Ureter (tissue), 1 donor: ENCODE data around the gene TCEANC2. TPM values are rescaled to one million over a fixed set of nuclear protein-coding genes. Genes with fewer than 3 reads are reported as not detected.

Source experiments
- DNase-seq: peaks from one replicate; pipeline ENCODE4 v3.0.0-alpha.2; 2020; ENCODE audit warnings: low spot score
- total RNA-seq: library from RNA; stranded (reverse); gene quantifications from one replicate; pipeline ENCODE4 v1.2.4, GENCODE V29; 2023
- donor health status: DM: yes; HTN: yes; CAD: no.

The TCEANC2 gene
- total RNA-seq, 1 donor from 2014 or later = 6.7 TPM

GRCh38 chr1:54114001-54114400 lies 60.6 kb downstream of the TCEANC2 start:
- no peak for DNase-seq

GRCh38 chr1:54114955-54115354 lies 61.5 kb downstream of the TCEANC2 start:
- no peak for DNase-seq

- DNase-seq = no peak
Observed at GRCh38 chr1:54115520-54115919, 62.1 kb downstream of the TCEANC2 start.

DNA sequence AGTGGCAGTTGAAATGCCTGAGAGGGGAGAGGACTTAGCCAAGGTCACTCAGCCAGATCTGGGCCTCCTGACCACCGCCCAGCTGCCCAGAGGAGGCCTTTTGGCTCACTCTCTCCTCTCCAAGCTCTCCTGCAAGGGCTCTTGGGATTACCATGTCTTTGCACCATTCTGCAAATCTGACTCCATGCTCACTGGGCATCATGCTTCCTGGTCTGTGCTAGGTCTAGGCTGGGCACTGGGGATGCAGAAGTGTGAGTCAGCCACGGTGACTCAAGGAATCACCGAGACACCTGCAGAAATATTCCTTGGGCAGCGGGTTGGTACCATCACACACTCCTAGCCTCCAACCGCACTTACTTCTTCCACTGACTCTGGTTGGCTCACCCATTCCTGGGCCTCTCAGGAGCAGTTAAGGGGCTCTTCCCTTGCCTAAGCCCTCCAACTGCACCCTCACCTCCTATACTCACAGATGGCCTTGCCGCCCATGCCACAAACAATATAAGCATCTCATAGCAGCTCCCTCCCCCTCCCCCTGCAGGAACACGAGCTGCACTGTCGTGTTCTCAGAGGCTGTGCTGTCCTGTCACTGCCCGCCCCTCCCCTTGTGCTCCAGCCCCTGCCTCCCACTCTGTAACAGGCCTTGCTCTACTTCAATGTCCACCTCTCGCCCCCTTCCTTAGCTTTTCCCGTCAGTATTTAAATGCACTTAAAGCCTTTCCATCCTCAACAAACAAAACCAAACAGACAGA lies 64.6 kb downstream of the TCEANC2 start:
- no peak for DNase-seq

DNA sequence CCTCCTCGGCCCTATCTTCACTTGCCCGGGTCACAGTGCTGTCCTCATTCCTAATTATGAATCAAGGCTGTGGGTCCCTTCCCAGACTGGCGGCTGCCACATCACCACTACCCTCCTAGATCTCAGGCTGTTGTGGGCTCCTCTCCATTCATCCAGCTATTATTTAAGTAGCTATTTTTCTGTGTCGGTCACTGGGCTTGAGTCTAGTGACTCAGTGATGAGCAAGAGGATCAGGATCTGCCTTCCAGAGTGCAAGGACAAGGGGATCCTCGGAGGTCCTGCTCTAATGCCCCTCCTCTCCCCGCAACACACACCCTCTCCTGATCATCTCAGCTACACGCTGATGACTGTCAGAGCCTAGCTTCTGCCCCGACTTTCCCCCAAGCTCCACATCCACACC lies 65.3 kb downstream of the TCEANC2 start:
- no peak for DNase-seq

- DNase-seq = no peak
Observed at GRCh38 chr1:54120018-54120697, 66.8 kb downstream of the TCEANC2 start.

GRCh38 chr1:54120698-54121481 lies 67.5 kb downstream of the TCEANC2 start:
- no peak for DNase-seq

GRCh38 chr1:54121482-54122134 lies 68.2 kb downstream of the TCEANC2 start:
- peak; percentile 81 for DNase-seq

GRCh38 chr1:54122135-54122751 lies 68.8 kb downstream of the TCEANC2 start:
- no peak for DNase-seq

- no peak for DNase-seq
Observed at GRCh38 chr1:54122992-54123391, 69.6 kb downstream of the TCEANC2 start.

DNA sequence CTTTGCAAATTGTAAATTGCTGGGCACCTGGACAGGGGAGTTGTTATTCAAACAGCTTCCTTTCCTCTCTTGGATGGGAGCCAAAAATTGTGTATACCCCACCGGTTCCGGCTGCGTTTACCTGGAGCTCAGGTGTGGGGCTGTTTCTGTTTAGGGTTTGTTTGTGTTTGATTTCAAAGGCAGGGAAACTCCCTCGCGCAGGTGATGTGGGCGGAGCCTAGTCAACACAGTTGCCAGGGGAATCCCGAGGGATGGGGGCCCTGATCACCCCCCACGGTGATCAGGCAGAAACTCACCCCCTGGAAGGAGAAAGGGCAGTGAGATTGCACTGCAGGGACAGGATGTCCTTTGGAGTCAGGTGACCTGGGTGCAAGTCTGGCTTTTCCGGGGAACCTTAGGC lies 71.1 kb downstream of the TCEANC2 start:
- no peak for DNase-seq

GRCh38 chr1:54124906-54125305 lies 71.5 kb downstream of the TCEANC2 start:
- DNase-seq = no peak

DNA sequence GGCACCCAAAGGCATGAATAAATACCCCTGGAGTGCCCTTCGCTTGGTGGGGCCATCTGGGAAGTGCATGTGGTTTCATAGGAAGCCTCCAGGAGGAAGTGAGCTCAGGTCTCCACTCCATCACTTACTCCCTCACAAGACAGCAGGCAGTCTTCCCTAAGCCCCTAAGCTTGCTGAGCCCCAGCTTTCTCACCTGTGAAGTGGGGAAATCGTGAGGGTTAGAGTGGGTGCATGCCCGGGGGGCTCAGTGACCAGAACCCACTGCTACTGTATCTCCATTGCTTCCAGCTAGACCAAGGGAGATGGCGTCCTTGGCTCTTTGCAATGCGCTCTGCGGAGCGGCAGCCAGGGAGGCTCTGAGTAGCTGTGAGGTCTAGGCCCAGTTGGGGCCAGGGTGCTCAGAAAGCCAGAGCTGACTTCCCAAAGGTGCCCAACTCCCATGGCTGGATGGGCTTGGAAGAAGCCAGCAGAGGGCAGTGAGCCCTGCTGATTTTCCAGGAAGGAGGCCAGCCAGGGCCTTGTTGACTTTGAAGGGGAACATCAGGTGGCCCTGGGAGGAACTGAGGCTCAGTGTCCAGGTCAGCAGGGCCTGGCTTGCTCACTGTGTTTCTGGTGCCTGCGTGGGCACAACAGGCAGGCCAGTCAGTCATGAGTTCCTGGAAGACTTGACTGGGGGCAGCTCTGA lies 72.1 kb downstream of the TCEANC2 start:
- no peak for DNase-seq

- DNase-seq = no peak
Observed at GRCh38 chr1:54126271-54126815, 72.9 kb downstream of the TCEANC2 start.

- DNase-seq = no peak
Observed at GRCh38 chr1:54127594-54128300, 74.3 kb downstream of the TCEANC2 start.

- DNase-seq = no peak
Observed at GRCh38 chr1:54129858-54130257, 76.5 kb downstream of the TCEANC2 start.

DNA sequence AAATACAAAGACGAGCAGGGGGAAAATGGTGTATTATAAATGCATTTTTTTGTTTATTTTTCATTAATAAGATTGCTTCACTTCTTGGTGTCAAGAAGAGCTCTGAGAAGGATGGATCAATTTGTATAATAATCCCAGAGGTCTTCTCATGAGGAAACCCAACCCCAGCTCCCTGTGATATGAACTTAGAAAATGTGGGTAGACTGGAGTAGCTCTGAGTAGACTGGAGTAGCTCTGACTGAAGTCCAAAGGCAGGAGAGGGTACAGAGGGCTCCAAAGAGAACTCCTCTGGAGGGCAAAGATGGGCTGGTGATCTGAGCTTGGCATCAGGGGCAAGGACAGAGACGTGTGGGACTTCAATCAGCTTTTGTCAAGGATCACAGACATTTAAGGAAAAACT lies 78.0 kb downstream of the TCEANC2 start:
- no peak for DNase-seq

DNA sequence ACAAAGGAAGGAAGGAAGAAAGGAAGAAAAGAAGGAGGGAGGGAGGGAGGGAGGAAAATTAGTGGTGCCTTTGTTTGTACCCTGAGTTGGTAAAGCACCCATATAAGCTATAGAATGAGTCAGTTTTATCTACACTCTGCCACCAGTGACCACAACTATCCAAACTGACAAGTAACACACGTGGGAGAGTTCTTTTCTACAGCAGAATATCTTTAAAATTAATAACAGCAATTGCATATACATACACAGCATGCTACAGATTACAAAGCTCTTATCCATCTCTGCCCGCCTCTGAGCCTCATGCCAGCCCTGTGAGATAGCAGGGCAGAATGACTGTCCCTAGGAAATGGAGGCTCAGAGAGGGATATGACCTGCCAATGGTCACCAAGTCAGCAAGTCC lies 79.1 kb downstream of the TCEANC2 start:
- DNase-seq = no peak

DNA sequence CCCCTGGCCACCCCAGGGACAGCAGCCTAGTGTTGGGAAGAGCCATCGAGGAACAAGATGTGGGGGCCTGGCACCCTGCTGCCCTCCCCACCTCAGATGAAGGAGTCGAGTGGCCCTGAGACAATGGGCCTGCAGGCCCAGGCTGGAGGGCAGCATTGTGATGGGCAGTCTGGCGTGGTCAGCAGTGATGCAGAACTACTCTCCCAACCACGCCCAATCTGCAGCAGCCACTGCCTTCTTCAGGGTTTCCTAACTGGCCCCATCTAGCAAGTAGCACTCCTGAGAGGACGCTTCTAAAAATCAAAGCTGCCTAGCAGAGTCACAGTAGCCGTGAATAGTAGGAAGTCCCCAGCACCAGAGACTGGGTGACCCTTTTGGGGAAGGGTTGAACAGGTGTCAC lies 80.9 kb downstream of the TCEANC2 start:
- DNase-seq = no peak
